ENCODE measurements around the gene BORCS5. TPM values are rescaled to one million over a fixed set of nuclear protein-coding genes. Genes with fewer than 3 reads are reported as not detected.
"Not testable (repeated sequence)": the region's sequence is repeated elsewhere in the genome, so short reads cannot be mapped to it uniquely, and the experiment has no call there.

BORCS5 gene
- total and polyA plus RNA-seq, 2 donors (not counting 1 experiment from before 2014, with no cell fraction given) = 11.9 to 46.2 TPM

DNA sequence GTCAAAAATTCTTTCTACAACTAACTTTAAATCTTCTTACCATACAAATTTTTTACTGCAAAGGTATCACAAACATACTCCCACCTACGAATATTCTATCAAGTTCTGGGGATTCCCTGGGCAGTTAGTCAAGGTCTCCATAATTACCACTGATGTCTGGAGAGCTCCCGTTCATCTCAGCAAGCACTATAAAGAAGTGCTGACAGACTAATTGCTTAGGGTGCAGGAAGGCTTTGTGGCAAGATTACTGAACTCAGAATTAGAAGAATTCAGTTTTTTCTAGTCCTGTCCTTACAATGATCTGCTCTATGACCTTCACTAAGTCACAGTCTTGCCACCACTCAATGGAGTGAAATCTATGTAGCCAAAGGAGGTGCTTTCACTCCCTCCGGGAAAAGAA lies 144.2 kb downstream of the BORCS5 start:
- Histone ChIP-seq H3K27me3 (replicated peaks in 1 of 4; ENCODE audit: control extremely low read depth in 1 of 4, control insufficient read depth in 3 of 4, insufficient read depth in 4 of 4, low read length in 3 of 4) (no peaks in the 10 kb centered on the region), H3K27ac (ENCODE audit: low read length in 2 of 2) (no peak overlapping the region), H3K4me3 (ENCODE audit: control extremely low read depth in 1 of 5, extremely low read depth in 1 of 5, insufficient read depth in 1 of 5, low read depth in 2 of 5, low read length in 4 of 5) (no peak overlapping the region), H3K9ac (ENCODE audit: low read length) (no peak overlapping the region), H3K9me3 (ENCODE audit: control extremely low read depth in 1 of 3, control insufficient read depth in 2 of 3, insufficient read depth in 1 of 3, low read length in 2 of 3) (no peaks in the 10 kb centered on the region), H2AFZ (ENCODE audit: insufficient read depth, low read depth, low read length, poor library complexity, severe bottlenecking) (no peak overlapping the region), H3K4me2 (replicated peaks; ENCODE audit: low read depth, low read length, poor library complexity, severe bottlenecking) (no peak overlapping the region), H3K4me1 (ENCODE audit: control insufficient read depth in 2 of 2, insufficient read depth in 2 of 2, low read length in 2 of 2) (peaks cover 0 to 4% of the 10 kb centered on the region in 2 donors), H3K36me3 (replicated peaks in 1 of 2; ENCODE audit: control extremely low read depth in 1 of 2, control insufficient read depth in 1 of 2, extremely low read depth in 1 of 2, insufficient read depth in 2 of 2, low read length in 1 of 2) (no peaks in the 10 kb centered on the region), H3K79me2 (ENCODE audit: control insufficient read depth, insufficient read depth, low read length) (no peaks in the 10 kb centered on the region), H4K20me1 (ENCODE audit: control insufficient read depth, insufficient read depth, low read length, poor library complexity, severe bottlenecking) (no peaks in the 10 kb centered on the region)
- ChIA-PET CTCF (no interaction called here), POLR2A (interaction anchor here (0.6 kb wide), 1 partner anchor 16 kb away, joined by 6 read pairs; no protein-coding TSS in a partner anchor)
- no peak overlapping the region for H3K4me3 Mint-ChIP-seq
- no peak overlapping the region for H3K27ac Mint-ChIP-seq
- DNase-seq (no peak), ATAC-seq (ENCODE audit: low read depth) (no peak)
- intact Hi-C loops (cut with micrococcal nuclease) = no loop called here
- no peak for TF ChIP-seq EZH2 (IDR thresholded peaks at IDR 0.05; ENCODE audit: borderline replicate concordance, insufficient read depth, low read depth, low read length, poor library complexity, severe bottlenecking)
- TF ChIP-seq, protein P1, sequence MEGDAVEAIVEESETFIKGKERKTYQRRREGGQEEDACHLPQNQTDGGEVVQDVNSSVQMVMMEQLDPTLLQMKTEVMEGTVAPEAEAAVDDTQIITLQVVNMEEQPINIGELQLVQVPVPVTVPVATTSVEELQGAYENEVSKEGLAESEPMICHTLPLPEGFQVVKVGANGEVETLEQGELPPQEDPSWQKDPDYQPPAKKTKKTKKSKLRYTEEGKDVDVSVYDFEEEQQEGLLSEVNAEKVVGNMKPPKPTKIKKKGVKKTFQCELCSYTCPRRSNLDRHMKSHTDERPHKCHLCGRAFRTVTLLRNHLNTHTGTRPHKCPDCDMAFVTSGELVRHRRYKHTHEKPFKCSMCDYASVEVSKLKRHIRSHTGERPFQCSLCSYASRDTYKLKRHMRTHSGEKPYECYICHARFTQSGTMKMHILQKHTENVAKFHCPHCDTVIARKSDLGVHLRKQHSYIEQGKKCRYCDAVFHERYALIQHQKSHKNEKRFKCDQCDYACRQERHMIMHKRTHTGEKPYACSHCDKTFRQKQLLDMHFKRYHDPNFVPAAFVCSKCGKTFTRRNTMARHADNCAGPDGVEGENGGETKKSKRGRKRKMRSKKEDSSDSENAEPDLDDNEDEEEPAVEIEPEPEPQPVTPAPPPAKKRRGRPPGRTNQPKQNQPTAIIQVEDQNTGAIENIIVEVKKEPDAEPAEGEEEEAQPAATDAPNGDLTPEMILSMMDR (IDR thresholded peaks at IDR 0.05) = no peak
- H3K9me3 Mint-ChIP-seq (ENCODE audit: insufficient read depth) = no peaks in the 10 kb centered on the region
- no peaks in the 10 kb centered on the region for H3K27me3 Mint-ChIP-seq
- WGBS (ENCODE audit: insufficient coverage) = 100% methylated on average over 1 of the region's 3 CpGs
- H3K4me1 Mint-ChIP-seq = peaks cover 8% of the 10 kb centered on the region

DNA sequence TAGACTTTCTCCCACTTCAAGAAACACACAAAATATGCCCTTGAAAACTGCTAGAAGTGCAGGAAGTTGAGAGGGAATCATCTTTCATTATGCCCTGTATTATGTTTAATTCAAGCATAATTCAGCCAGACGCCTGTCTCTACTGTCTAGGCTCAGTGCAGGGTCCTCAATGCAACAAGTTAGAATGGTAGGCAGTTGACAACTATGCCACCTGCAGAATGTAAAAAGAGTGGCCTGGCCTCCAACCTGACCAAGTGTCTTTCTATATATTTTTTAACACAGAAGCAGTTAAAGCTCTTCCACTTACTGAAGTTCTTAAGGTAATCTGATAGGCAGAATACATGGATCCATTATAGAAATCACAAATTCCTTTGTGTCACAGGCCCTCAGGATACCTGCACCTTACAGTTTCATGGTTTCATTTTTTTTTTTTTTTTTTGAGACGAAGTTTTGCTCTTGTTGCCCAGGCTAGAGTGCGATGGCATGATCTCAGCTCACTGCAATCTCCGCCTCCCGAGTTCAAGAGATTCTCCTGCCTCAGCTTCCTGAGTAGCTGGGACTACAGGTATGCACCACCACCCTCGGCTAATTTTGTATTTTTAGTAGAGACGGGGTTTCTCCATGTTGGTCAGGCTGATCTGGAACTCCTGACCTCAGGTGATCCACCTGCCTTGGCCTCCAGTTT lies 145.4 kb downstream of the BORCS5 start:
- H3K4me3 ChIP-seq (ENCODE audit: control extremely low read depth in 1 of 5, extremely low read depth in 1 of 5, insufficient read depth in 1 of 5, low read depth in 2 of 5, low read length in 4 of 5); H3K4me1 Mint-ChIP-seq; DNase-seq; H4K20me1 ChIP-seq (ENCODE audit: control insufficient read depth, insufficient read depth, low read length, poor library complexity, severe bottlenecking); H3K27ac ChIP-seq (ENCODE audit: low read length in 2 of 2); CTCF ChIA-PET; H2AFZ ChIP-seq (ENCODE audit: insufficient read depth, low read depth, low read length, poor library complexity, severe bottlenecking); H3K9ac ChIP-seq (ENCODE audit: low read length); ATAC-seq (ENCODE audit: low read depth); intact Hi-C loops (cut with micrococcal nuclease); H3K79me2 ChIP-seq (ENCODE audit: control insufficient read depth, insufficient read depth, low read length); H3K27me3 ChIP-seq (replicated peaks in 1 of 4; ENCODE audit: control extremely low read depth in 1 of 4, control insufficient read depth in 3 of 4, insufficient read depth in 4 of 4, low read length in 3 of 4); H3K4me1 ChIP-seq (ENCODE audit: control insufficient read depth in 2 of 2, insufficient read depth in 2 of 2, low read length in 2 of 2); H3K27ac Mint-ChIP-seq; H3K4me2 ChIP-seq (replicated peaks; ENCODE audit: low read depth, low read length, poor library complexity, severe bottlenecking); POLR2A ChIA-PET; H3K9me3 Mint-ChIP-seq (ENCODE audit: insufficient read depth); H3K9me3 ChIP-seq (ENCODE audit: control extremely low read depth in 1 of 3, control insufficient read depth in 2 of 3, insufficient read depth in 1 of 3, low read length in 2 of 3); H3K36me3 ChIP-seq (replicated peaks in 1 of 2; ENCODE audit: control extremely low read depth in 1 of 2, control insufficient read depth in 1 of 2, extremely low read depth in 1 of 2, insufficient read depth in 2 of 2, low read length in 1 of 2); H3K27me3 Mint-ChIP-seq; H3K4me3 Mint-ChIP-seq: not testable (repeated sequence)
- WGBS (ENCODE audit: insufficient coverage) = 91% methylated on average over 4 of the region's 7 CpGs
